Measurements from ENCODE around the gene CDK6. TPM values are rescaled to one million over a fixed set of nuclear protein-coding genes. Genes with fewer than 3 reads are reported as not detected.

CDK6 gene
- total and polyA plus RNA-seq, 4 donors = 3.3 to 35.0 (median 12.0) TPM

DNA sequence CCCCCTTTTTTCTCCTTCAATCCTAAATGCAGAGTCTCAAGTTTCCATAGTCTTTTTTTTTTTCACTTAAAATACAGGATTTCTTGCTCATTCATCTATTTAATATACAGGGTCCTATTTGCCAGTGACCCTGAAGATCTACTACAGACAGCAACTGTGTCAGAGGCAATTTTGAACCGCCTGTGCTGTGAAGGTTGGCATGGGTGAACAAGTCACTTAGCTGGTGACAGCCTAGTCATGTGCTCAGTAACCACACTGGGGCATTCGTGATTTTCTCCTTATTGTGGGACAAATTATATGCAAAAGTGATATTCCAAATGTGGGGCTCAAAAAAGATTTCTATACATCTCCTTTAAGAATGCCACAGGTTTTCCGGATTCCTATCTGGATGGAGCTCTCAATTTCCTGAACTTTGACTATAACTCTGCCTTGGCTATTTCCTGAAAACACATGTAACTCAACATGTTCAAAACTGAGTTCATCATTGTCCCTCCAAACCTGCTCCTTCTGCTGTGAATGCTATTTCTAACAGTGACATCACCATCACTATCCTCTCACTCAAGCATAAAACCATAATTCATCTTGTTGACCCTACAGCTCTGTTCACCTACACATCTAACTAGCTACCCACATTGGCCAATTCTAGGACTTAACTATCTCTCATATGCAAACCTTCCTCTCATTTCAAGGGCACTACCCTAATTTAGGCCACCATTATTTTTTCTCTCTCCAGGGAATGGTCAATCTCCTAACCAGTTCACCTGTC lies 36.7 kb downstream of the CDK6 start:
- H3K4me3 ChIP-seq (ENCODE audit: low read depth in 1 of 3, low read length in 3 of 3) = no peak overlapping the region
- no peak for DNase-seq (ENCODE audit: low spot score)
- H3K36me3 ChIP-seq (ENCODE audit: control insufficient read depth in 4 of 4, insufficient read depth in 3 of 4, low read depth in 1 of 4, low read length in 3 of 4) = no peaks in the 10 kb centered on the region
- TF ChIP-seq RAD21 (IDR thresholded peaks at IDR 0.05) = no peak
- TF ChIP-seq, protein P1, sequence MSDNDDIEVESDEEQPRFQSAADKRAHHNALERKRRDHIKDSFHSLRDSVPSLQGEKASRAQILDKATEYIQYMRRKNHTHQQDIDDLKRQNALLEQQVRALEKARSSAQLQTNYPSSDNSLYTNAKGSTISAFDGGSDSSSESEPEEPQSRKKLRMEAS (IDR thresholded peaks at IDR 0.05) = no peak
- no peak for TF ChIP-seq HNF4G (IDR thresholded peaks at IDR 0.05)
- TF ChIP-seq FOXA1 (IDR thresholded peaks at IDR 0.05) = no peak
- TF ChIP-seq GABPA (IDR thresholded peaks at IDR 0.05 in 1 of 2, conservative IDR thresholded peaks at IDR 0.05 in 1 of 2) = no peak
- no peak for TF ChIP-seq NR2F2 (IDR thresholded peaks at IDR 0.05)
- no peak for TF ChIP-seq YY1 (IDR thresholded peaks at IDR 0.05)
- no peak for TF ChIP-seq FOXA2 (IDR thresholded peaks at IDR 0.05)
- no peak for TF ChIP-seq RXRA (IDR thresholded peaks at IDR 0.05)
- TF ChIP-seq, protein P2, sequence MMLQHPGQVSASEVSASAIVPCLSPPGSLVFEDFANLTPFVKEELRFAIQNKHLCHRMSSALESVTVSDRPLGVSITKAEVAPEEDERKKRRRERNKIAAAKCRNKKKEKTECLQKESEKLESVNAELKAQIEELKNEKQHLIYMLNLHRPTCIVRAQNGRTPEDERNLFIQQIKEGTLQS (IDR thresholded peaks at IDR 0.05) = no peak
- TF ChIP-seq, protein P3, sequence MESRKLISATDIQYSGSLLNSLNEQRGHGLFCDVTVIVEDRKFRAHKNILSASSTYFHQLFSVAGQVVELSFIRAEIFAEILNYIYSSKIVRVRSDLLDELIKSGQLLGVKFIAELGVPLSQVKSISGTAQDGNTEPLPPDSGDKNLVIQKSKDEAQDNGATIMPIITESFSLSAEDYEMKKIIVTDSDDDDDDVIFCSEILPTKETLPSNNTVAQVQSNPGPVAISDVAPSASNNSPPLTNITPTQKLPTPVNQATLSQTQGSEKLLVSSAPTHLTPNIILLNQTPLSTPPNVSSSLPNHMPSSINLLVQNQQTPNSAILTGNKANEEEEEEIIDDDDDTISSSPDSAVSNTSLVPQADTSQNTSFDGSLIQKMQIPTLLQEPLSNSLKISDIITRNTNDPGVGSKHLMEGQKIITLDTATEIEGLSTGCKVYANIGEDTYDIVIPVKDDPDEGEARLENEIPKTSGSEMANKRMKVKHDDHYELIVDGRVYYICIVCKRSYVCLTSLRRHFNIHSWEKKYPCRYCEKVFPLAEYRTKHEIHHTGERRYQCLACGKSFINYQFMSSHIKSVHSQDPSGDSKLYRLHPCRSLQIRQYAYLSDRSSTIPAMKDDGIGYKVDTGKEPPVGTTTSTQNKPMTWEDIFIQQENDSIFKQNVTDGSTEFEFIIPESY (IDR thresholded peaks at IDR 0.05) = no peak
- TF ChIP-seq JUND (IDR thresholded peaks at IDR 0.05) = no peak
- TF ChIP-seq, protein P4, sequence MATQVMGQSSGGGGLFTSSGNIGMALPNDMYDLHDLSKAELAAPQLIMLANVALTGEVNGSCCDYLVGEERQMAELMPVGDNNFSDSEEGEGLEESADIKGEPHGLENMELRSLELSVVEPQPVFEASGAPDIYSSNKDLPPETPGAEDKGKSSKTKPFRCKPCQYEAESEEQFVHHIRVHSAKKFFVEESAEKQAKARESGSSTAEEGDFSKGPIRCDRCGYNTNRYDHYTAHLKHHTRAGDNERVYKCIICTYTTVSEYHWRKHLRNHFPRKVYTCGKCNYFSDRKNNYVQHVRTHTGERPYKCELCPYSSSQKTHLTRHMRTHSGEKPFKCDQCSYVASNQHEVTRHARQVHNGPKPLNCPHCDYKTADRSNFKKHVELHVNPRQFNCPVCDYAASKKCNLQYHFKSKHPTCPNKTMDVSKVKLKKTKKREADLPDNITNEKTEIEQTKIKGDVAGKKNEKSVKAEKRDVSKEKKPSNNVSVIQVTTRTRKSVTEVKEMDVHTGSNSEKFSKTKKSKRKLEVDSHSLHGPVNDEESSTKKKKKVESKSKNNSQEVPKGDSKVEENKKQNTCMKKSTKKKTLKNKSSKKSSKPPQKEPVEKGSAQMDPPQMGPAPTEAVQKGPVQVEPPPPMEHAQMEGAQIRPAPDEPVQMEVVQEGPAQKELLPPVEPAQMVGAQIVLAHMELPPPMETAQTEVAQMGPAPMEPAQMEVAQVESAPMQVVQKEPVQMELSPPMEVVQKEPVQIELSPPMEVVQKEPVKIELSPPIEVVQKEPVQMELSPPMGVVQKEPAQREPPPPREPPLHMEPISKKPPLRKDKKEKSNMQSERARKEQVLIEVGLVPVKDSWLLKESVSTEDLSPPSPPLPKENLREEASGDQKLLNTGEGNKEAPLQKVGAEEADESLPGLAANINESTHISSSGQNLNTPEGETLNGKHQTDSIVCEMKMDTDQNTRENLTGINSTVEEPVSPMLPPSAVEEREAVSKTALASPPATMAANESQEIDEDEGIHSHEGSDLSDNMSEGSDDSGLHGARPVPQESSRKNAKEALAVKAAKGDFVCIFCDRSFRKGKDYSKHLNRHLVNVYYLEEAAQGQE (IDR thresholded peaks at IDR 0.05) = no peak
- no peak for TF ChIP-seq HNF4A (conservative IDR thresholded peaks at IDR 0.05)
- TF ChIP-seq EGR1 (IDR thresholded peaks at IDR 0.05; ENCODE audit: low read depth in 2 of 2) = no peak
- TF ChIP-seq, protein P5, sequence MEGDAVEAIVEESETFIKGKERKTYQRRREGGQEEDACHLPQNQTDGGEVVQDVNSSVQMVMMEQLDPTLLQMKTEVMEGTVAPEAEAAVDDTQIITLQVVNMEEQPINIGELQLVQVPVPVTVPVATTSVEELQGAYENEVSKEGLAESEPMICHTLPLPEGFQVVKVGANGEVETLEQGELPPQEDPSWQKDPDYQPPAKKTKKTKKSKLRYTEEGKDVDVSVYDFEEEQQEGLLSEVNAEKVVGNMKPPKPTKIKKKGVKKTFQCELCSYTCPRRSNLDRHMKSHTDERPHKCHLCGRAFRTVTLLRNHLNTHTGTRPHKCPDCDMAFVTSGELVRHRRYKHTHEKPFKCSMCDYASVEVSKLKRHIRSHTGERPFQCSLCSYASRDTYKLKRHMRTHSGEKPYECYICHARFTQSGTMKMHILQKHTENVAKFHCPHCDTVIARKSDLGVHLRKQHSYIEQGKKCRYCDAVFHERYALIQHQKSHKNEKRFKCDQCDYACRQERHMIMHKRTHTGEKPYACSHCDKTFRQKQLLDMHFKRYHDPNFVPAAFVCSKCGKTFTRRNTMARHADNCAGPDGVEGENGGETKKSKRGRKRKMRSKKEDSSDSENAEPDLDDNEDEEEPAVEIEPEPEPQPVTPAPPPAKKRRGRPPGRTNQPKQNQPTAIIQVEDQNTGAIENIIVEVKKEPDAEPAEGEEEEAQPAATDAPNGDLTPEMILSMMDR (IDR thresholded peaks at IDR 0.05; ENCODE audit: low read depth, low read length, missing input control) = no peak
- no peak for TF ChIP-seq TAF1 (conservative IDR thresholded peaks at IDR 0.05)
- TF ChIP-seq SP1 (IDR thresholded peaks at IDR 0.05) = no peak
- H3K9me3 ChIP-seq (ENCODE audit: control insufficient read depth in 4 of 4, low read length in 3 of 4) = no peaks in the 10 kb centered on the region
- no peak overlapping the region for H3K9ac ChIP-seq (ENCODE audit: low read depth in 1 of 2, low read length in 2 of 2)
- no peaks in the 10 kb centered on the region for H3K27me3 ChIP-seq (ENCODE audit: control insufficient read depth in 4 of 4, insufficient read depth in 4 of 4, low read length in 3 of 4)
- H3K27ac ChIP-seq (ENCODE audit: low read depth in 1 of 2, low read length in 2 of 2) = no peak overlapping the region
- peaks cover 0 to 4% (median 0%) of the 10 kb centered on the region in 4 donors for H3K4me1 ChIP-seq (ENCODE audit: control insufficient read depth in 4 of 4, insufficient read depth in 4 of 4, low read length in 3 of 4)
- 79% methylated on average over 3 of the region's 3 CpGs for WGBS

Measured in liver (tissue), 9 donors.